DMS53 (cell line): ENCODE measurements around the gene DIO3.
"Not testable (repeated sequence)": the region's sequence is repeated elsewhere in the genome, so short reads cannot be mapped to it uniquely, and the experiment has no call there.

Source experiments
- DNase-seq: peaks from one replicate; lab custom pipeline; 2025; lab: John Stamatoyannopoulos, UW

Gene DIO3

GRCh38 chr14:101543814-101544213 is 17.5 kb upstream of the DIO3 start:
- no peak for DNase-seq

GRCh38 chr14:101544550-101544949 is 16.7 kb upstream of the DIO3 start:
- no peak for DNase-seq

DNA sequence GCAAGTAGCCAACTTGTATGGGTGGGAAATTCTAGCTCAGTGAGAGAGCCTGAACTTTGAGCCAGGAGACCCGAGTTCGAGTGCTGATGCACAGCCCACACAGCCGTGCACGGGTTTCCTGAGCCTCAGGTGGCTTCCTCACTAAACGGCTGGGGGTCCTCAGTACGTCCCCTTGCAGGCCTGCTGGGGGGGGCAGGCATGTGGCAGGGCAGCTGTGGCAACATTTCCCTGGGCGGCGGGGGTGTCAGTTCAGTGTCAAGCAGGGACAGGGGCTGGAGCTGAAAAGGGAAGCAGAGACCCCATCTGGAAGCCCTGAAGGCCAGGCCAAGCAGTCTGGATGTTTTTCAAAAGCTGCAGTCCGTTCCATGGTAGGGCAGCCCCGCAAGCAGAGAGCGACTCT is 14.6 kb upstream of the DIO3 start:
- DNase-seq = no peak

GRCh38 chr14:101547107-101547738 is 14.1 kb upstream of the DIO3 start:
- no peak for DNase-seq

- DNase-seq = no peak
These were observed 13.2 kb upstream of the DIO3 start for GRCh38 chr14:101547961-101548669.

DNA sequence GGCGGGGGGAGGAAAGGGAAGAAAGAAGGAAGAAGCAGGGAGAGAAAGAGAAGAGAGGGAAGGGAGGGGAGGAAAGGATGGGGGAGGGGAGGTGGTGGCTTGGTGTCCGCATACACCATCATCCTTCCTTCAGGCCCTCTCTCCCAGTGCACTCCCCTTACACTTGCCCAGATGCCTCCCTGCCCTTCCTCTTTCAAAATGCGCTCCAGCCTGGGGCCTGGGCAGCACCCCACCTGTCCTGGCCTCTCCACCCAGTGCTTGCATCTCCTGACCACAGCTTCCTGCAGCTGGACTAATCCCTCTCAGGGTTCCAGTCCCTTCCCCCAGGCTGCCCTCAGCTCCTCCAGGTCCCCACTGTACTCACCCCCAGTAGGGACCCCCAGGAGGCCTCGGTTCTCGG is 12.6 kb upstream of the DIO3 start:
- no peak for DNase-seq

DNA sequence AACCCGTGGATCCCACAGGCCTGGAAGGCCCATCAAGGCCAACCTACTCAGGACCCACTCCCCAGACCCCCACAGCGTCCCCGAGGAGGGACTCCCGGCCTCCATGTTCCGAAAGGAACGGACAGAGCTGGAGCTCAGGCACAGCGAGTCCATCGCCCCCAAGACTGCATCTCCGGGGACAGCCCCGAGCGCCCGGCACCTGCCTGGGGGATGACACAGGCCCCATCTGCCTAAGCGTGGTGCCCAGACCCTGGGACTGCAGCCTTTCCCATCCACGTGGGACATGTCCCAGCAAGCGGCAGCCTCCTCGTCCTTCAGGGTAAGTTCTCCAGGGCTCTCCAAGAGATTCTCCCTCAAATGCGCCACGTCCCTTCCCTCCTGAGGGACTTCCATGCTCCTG is 12.1 kb upstream of the DIO3 start:
- no peak for DNase-seq

- not testable (repeated sequence) for DNase-seq
These were observed 10.9 kb upstream of the DIO3 start for GRCh38 chr14:101550202-101550912.

- DNase-seq = no peak
These were observed 9.3 kb upstream of the DIO3 start for GRCh38 chr14:101551729-101552595.

DNA sequence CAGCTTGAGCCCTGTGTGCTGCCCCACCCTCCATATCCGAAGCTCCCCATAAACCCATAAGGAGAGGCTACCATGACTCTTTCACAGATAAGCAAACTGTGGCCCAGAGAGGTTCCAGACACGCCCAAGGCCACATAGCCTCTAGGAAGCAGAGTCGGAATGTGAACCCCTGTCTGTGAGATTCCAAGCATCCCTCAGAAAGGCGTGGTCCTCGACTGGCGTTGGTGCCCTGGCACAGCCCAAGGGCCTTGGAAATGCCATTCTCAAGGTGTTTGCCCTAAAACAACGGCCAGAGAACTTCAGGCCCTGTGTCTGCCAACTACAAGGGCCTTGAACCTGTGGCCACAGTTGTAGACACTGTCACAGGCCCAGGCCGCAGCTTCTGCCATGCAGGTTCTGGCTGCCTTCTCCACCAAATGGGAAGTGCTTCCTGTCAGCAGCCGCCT is 8.5 kb upstream of the DIO3 start:
- DNase-seq = no peak

DNA sequence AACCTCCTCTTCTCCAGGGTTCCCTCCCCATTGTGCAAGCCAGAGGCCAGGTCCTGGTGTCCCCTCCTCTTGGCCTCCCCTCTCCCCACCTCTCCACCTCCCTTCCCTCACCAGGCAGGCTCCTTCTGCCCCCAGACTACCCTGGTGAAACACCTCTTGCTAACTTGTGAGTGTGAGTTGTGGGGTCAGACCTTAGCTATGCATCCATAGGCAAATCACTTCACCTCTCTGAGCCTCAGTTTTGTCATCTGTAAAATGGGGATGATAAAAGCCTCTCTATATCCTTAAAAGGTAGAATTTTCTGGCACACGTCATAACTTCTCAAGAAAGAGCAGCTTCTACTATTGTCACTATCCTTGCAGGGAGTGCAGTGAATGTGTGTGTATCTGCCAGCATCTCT is 7.9 kb upstream of the DIO3 start:
- no peak for DNase-seq

DNA sequence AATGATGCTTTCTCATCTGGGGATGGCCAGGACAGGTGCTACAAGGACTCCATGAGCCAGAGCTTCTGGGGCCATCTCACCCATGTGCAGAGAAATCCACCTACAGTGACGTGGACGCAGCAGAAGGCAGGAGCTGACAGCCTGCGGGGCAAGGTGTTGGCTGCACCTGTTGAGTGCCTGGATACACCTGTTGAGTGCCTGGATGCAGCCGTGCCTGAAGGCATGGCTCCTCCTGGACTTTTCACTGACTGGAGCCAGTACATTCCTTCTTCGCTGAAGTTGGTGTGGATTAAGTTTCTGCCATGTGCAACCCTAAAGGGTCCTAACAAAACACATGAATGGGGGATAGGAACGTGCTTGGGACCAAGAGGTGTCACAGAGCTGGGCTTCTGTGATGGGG is 7.4 kb upstream of the DIO3 start:
- DNase-seq = no peak

- no peak for DNase-seq
These were observed 6.2 kb upstream of the DIO3 start for GRCh38 chr14:101554991-101555668.

- DNase-seq = not testable (repeated sequence)
These were observed 5.6 kb upstream of the DIO3 start for GRCh38 chr14:101555669-101556043.

DNA sequence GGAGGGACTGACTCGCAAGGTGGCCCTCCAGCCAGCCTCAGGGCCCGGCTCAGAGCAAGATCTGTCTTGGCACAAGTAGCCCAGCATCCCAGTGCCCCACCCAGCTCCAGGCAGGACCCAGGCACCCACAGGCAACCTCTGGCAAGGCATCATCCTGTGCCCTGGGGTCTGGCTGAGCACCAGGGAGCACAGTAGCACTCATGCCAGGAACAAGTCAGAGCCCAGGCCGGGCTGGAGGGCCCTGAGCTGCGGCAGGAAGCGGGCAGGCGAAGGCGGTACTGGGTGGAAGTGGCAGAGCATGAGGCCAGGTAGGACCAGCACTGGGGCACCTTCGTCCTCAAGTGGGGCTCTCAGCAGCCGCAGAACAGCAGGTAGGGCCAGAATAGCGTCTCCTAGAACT is 5.2 kb upstream of the DIO3 start:
- no peak for DNase-seq

GRCh38 chr14:101556566-101557320 is 4.6 kb upstream of the DIO3 start:
- DNase-seq = no peak

DNA sequence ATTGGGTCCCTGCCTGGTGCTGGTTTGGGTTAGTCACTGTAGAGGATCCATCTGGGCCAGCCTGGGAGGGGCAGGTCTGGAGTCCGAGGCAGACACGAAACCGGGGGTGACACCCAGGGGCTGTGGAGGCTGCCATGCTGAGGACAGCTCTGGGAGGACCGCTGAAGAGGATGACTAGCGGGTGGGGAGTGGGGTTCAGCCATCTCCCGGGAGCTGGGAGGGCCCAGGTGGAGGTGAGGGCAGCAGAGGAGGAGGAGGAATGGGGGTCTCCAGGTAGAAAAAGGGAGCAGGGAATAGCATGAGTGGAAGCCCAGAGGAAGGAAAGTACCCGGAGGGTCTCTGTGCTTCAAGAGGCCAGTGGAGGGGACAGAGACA is 4.0 kb upstream of the DIO3 start:
- DNase-seq = no peak

DNA sequence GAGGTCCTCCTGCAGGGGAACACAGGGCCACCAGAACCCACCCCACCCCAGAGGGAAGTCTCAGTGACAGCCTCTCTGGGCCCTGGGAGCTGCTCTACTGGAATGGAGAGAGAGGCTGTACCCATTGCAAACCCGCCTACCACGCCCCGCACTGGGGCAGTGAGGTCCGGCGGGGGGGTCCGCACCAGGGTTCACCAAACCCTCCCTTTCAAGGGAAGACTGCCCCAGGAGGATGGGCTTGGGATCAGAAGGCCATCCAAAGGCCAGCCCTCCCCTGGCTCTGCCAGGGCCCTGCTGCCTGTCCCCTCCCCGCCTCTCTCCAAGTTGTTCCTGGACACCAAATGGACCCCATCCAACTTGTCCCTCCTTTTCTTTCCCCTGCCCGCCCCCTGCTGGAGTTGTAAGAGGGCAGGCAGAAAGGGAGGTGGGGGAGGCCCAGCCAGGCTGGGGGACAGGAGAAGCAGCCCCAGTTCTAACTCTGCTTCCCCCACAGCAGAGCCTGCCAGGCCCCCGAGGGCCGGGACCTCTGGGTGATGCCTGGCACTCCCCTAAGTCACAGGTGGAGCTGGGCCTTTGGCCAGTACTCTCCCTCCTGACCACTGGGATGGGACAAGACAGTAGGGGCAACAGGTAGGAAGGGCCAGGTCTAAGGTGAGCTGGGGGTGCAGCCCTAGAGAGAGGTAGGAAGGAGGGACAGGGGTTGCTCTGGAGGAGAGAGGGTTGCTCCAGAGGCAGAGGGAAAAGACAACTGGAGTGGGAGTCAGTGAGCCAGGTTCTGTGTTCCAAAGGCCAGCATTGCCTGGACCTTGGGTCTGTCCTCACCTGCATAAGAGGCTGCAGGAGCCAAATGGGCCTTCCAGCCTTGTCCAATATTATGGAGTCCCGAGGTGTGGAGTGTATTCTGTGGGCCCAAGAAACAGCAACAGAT is 3.2 kb upstream of the DIO3 start:
- no peak for DNase-seq

DNA sequence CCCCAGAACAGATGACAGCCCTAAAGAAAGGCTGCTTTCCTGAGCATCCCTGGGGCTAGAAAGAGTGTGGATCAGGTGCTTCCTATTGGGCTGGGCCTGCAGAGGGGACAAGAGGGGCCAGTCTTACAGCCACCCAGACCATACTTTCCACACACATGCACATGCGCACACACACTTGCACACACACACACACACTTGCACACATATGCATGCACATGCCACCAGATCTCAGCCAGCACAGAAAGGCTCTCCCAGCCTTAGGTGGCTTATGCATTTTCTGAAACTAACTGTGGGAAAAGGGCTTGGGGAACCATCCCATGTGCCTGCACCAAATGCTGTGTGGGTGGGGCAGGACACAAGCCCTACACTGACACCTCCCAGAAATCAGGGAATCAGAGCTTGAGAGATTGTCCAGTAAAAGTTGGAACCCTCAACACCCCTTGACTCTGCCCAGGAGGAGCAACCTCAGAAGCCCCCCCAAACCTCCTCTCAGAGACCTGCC is 2.5 kb upstream of the DIO3 start:
- DNase-seq = no peak

DNA sequence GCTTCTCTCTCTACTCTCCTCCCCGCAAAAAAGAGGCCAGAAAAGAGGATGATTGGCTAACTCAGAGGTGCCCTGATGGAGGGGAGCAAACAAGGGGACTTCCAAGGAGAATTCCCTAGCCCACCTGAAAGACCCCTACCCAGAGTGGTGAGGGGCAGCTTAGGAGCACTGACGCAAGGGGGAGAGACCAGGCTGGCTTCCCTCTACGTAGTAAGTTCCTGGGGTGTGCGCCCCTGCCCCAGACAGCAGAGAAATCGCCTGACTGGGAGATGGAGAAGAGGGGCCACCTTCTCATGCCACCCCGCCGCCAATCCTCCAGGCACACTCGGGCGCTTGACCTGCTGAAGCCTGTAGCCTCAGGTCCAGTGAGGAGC is 2.1 kb upstream of the DIO3 start:
- DNase-seq = no peak
